ENCODE results near the gene GLIS2. TPM values are rescaled to one million over a fixed set of nuclear protein-coding genes. Genes with fewer than 3 reads are reported as not detected.

Gene GLIS2
- total and polyA plus RNA-seq, 10 of the 15 experiments (the other 5 are each of a cell fraction or from before 2014, with no cell fraction given), result 0.03 to 0.64 (median 0.18) TPM; not detected in 4

- TF ChIP-seq GATAD2B (conservative IDR thresholded peaks at IDR 0.05; ENCODE audit: low read depth) (peak; percentile 91), HSF1 (IDR thresholded peaks at IDR 0.05; ENCODE audit: low read depth, low read length) (no peak), TARDBP (IDR thresholded peaks at IDR 0.05; ENCODE audit: borderline replicate concordance) (0 out of 2 replicates have a peak, but pooled peaks have one; percentile 24), NR2C2 (IDR thresholded peaks at IDR 0.05; ENCODE audit: borderline replicate concordance, control insufficient read depth, insufficient read length, low read depth) (peak; percentile 58), HDAC6 (IDR thresholded peaks at IDR 0.05; ENCODE audit: unreplicated experiment) (no peak), SMAD5 (IDR thresholded peaks at IDR 0.05; ENCODE audit: low read depth) (peak; percentile 36; the same call in 1 of the 2 replicates), SMARCA5 (IDR thresholded peaks at IDR 0.05) (peak; percentile 88), ESRRA (IDR thresholded peaks at IDR 0.05; ENCODE audit: low read length) (0 out of 2 replicates have a peak, but pooled peaks have one; percentile 62), LARP7 (IDR thresholded peaks at IDR 0.05) (peak; percentile 92), HCFC1 (IDR thresholded peaks at IDR 0.05; ENCODE audit: low read length) (peak; percentile 36; the same call in 1 of the 2 replicates), NR2F1 (conservative IDR thresholded peaks at IDR 0.05) (peak; percentile 99), STAT3 (IDR thresholded peaks at IDR 0.05; ENCODE audit: low read depth, low read length) (no peak), POLR2AphosphoS5 (IDR thresholded peaks at IDR 0.05; ENCODE audit: low read length) (peak; percentile 74), RCOR1 (conservative IDR thresholded peaks at IDR 0.05; ENCODE audit: low read depth, low read length) (no peak), SIN3A (IDR thresholded peaks at IDR 0.05; ENCODE audit: low read depth, low read length) (peak; percentile 44)
- TF ChIP-seq, protein P1, sequence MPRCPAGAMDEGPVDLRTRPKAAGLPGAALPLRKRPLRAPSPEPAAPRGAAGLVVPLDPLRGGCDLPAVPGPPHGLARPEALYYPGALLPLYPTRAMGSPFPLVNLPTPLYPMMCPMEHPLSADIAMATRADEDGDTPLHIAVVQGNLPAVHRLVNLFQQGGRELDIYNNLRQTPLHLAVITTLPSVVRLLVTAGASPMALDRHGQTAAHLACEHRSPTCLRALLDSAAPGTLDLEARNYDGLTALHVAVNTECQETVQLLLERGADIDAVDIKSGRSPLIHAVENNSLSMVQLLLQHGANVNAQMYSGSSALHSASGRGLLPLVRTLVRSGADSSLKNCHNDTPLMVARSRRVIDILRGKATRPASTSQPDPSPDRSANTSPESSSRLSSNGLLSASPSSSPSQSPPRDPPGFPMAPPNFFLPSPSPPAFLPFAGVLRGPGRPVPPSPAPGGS (IDR thresholded peaks at IDR 0.05; ENCODE audit: borderline replicate concordance, insufficient read depth, low read depth, low read length, poor library complexity, severe bottlenecking), result peak; percentile 77
- TF ChIP-seq, protein P2, sequence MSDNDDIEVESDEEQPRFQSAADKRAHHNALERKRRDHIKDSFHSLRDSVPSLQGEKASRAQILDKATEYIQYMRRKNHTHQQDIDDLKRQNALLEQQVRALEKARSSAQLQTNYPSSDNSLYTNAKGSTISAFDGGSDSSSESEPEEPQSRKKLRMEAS (IDR thresholded peaks at IDR 0.05; ENCODE audit: low read depth, low read length), result peak; percentile 61; the same call in 1 of the 2 replicates
Observed at GRCh38 chr16:4350787-4351659, 35.2 kb downstream of the GLIS2 start, which contains the start of gene PAM16 (continued).
